ENCODE results near the gene CX3CR1.

The CX3CR1 gene

GRCh38 chr3:39313289-39313688, 33.5 kb upstream of the CX3CR1 start:
- no peak for DNase-seq
- H3K4me3 Mint-ChIP-seq: no peak overlapping the region
- peaks cover 11% of the 10 kb centered on the region for H3K9me3 Mint-ChIP-seq
- H3K27me3 Mint-ChIP-seq: peaks cover 19% of the 10 kb centered on the region
- H3K36me3 Mint-ChIP-seq: peaks cover 4% of the 10 kb centered on the region
- peaks cover 2% of the 10 kb centered on the region for H3K4me1 Mint-ChIP-seq
- CTCF ChIA-PET: no interaction called here
- H3K27ac Mint-ChIP-seq: no peak overlapping the region

GRCh38 chr3:39302178-39302577, 22.3 kb upstream of the CX3CR1 start:
- DNase-seq: no peak
- H3K27ac Mint-ChIP-seq: no peak overlapping the region
- peaks cover 39% of the 10 kb centered on the region for H3K27me3 Mint-ChIP-seq
- CTCF ChIA-PET: interaction anchor here (0.9 to 4.3 kb wide), 3 partner anchors 10 to 109 kb away, joined by 3 to 19 read pairs (median 3); no protein-coding TSS in a partner anchor
- H3K9me3 Mint-ChIP-seq: peaks cover 36% of the 10 kb centered on the region
- H3K4me3 Mint-ChIP-seq: no peak overlapping the region
- peaks cover 2% of the 10 kb centered on the region for H3K36me3 Mint-ChIP-seq
- H3K4me1 Mint-ChIP-seq: no peaks in the 10 kb centered on the region

- CTCF ChIA-PET: interaction anchor here (0.8 kb wide), 1 partner anchor 79 kb away, joined by 3 read pairs; no protein-coding TSS in a partner anchor
- H3K27ac Mint-ChIP-seq: no peak overlapping the region
- H3K4me1 Mint-ChIP-seq: peaks cover 9% of the 10 kb centered on the region
- peaks cover 19% of the 10 kb centered on the region for H3K27me3 Mint-ChIP-seq
- no peak for DNase-seq
- H3K9me3 Mint-ChIP-seq: peaks cover 34% of the 10 kb centered on the region
- peaks cover 2% of the 10 kb centered on the region for H3K36me3 Mint-ChIP-seq
- H3K4me3 Mint-ChIP-seq: no peak overlapping the region
These were observed 19.4 kb upstream of the CX3CR1 start for GRCh38 chr3:39299279-39299678.

GRCh38 chr3:39296197-39297077, 16.6 kb upstream of the CX3CR1 start:
- no peak overlapping the region for H3K27ac Mint-ChIP-seq
- peaks cover 2% of the 10 kb centered on the region for H3K36me3 Mint-ChIP-seq
- H3K9me3 Mint-ChIP-seq: peaks cover 29% of the 10 kb centered on the region
- H3K27me3 Mint-ChIP-seq: peaks cover 19% of the 10 kb centered on the region
- DNase-seq: no peak
- H3K4me1 Mint-ChIP-seq: peaks cover 18% of the 10 kb centered on the region
- H3K4me3 Mint-ChIP-seq: no peak overlapping the region
- CTCF ChIA-PET: interaction anchor here (1.2 to 13.4 kb wide), 4 partner anchors 8 to 108 kb away, joined by 3 to 358 read pairs (median 72); partner anchors contain the start of gene XIRP1

GRCh38 chr3:39295184-39295775, 15.4 kb upstream of the CX3CR1 start:
- Mint-ChIP-seq H3K4me1 (peaks cover 23% of the 10 kb centered on the region), H3K4me3 (no peak overlapping the region), H3K27me3 (peaks cover 17% of the 10 kb centered on the region), H3K36me3 (peaks cover 2% of the 10 kb centered on the region), H3K27ac (no peak overlapping the region), H3K9me3 (peaks cover 23% of the 10 kb centered on the region)
- CTCF ChIA-PET: interaction anchor here (0.9 to 13.4 kb wide), 4 partner anchors 63 to 239 kb away, joined by 3 to 358 read pairs (median 70); partner anchors contain the start of gene XIRP1
- DNase-seq: no peak

- Mint-ChIP-seq H3K4me1 (peaks cover 28% of the 10 kb centered on the region), H3K27ac (peak overlapping the region; percentile 74), H3K27me3 (peaks cover 11% of the 10 kb centered on the region), H3K36me3 (peaks cover 2% of the 10 kb centered on the region), H3K4me3 (no peak overlapping the region), H3K9me3 (peaks cover 16% of the 10 kb centered on the region)
- peak; percentile 35 for DNase-seq
- CTCF ChIA-PET: interaction anchor here (0.9 to 13.4 kb wide), 3 partner anchors 83 to 238 kb away, joined by 3 to 358 read pairs (median 138); partner anchors contain the start of gene XIRP1
These were observed 14.8 kb upstream of the CX3CR1 start for GRCh38 chr3:39294446-39295183.

GRCh38 chr3:39292961-39293360, 13.1 kb upstream of the CX3CR1 start:
- CTCF ChIA-PET: interaction anchor here (0.8 to 13.4 kb wide), 29 partner anchors 10 to 200 kb away, joined by 3 to 358 read pairs (median 7); partner anchors contain the start of genes CCR8, CX3CR1, GORASP1 and TTC21A
- peaks cover 2% of the 10 kb centered on the region for H3K9me3 Mint-ChIP-seq
- no peak overlapping the region for H3K4me3 Mint-ChIP-seq
- H3K27me3 Mint-ChIP-seq: peaks cover 7% of the 10 kb centered on the region
- no peaks in the 10 kb centered on the region for H3K36me3 Mint-ChIP-seq
- no peak overlapping the region for H3K27ac Mint-ChIP-seq
- DNase-seq: no peak
- peaks cover 42% of the 10 kb centered on the region for H3K4me1 Mint-ChIP-seq

- Mint-ChIP-seq H3K4me1 (peaks cover 42% of the 10 kb centered on the region), H3K36me3 (no peaks in the 10 kb centered on the region), H3K27ac (no peak overlapping the region), H3K4me3 (no peak overlapping the region), H3K27me3 (peaks cover 3% of the 10 kb centered on the region), H3K9me3 (no peaks in the 10 kb centered on the region)
- CTCF ChIA-PET: interaction anchor here (0.6 to 13.4 kb wide), 61 partner anchors 9 to 767 kb away, joined by 3 to 358 read pairs (median 5); partner anchors contain the start of genes CCR8, CX3CR1, GORASP1 and TTC21A
- DNase-seq: peak; percentile 83
These were observed 12.1 kb upstream of the CX3CR1 start for GRCh38 chr3:39291903-39292329.

- peaks cover 42% of the 10 kb centered on the region for H3K4me1 Mint-ChIP-seq
- CTCF ChIA-PET: interaction anchor here (0.8 to 13.4 kb wide), 21 partner anchors 8 to 290 kb away, joined by 3 to 358 read pairs (median 4); partner anchors contain the start of genes CX3CR1, GORASP1, TTC21A and XIRP1
- no peaks in the 10 kb centered on the region for H3K9me3 Mint-ChIP-seq
- H3K4me3 Mint-ChIP-seq: no peak overlapping the region
- H3K27me3 Mint-ChIP-seq: peaks cover 3% of the 10 kb centered on the region
- no peak for DNase-seq
- H3K36me3 Mint-ChIP-seq: no peaks in the 10 kb centered on the region
- no peak overlapping the region for H3K27ac Mint-ChIP-seq
These were observed 10.4 kb upstream of the CX3CR1 start for GRCh38 chr3:39290255-39290654.

GRCh38 chr3:39289107-39289506, 9.3 kb upstream of the CX3CR1 start:
- no peak for DNase-seq
- CTCF ChIA-PET: interaction anchor here (0.7 to 13.4 kb wide), 45 partner anchors 8 to 768 kb away, joined by 3 to 358 read pairs (median 6); partner anchors contain the start of genes CX3CR1 and XIRP1
- peaks cover 3% of the 10 kb centered on the region for H3K27me3 Mint-ChIP-seq
- H3K36me3 Mint-ChIP-seq: no peaks in the 10 kb centered on the region
- H3K9me3 Mint-ChIP-seq: no peaks in the 10 kb centered on the region
- H3K4me1 Mint-ChIP-seq: peaks cover 39% of the 10 kb centered on the region
- no peak overlapping the region for H3K4me3 Mint-ChIP-seq
- no peak overlapping the region for H3K27ac Mint-ChIP-seq

- Mint-ChIP-seq H3K27ac (no peak overlapping the region), H3K36me3 (no peaks in the 10 kb centered on the region), H3K27me3 (peaks cover 3% of the 10 kb centered on the region), H3K9me3 (no peaks in the 10 kb centered on the region), H3K4me3 (no peak overlapping the region), H3K4me1 (peaks cover 39% of the 10 kb centered on the region)
- CTCF ChIA-PET: interaction anchor here (0.7 to 13.4 kb wide), 55 partner anchors 9 to 767 kb away, joined by 3 to 358 read pairs (median 5); partner anchors contain the start of genes CX3CR1 and XIRP1
- DNase-seq: peak; percentile 90
These were observed 8.5 kb upstream of the CX3CR1 start for GRCh38 chr3:39288300-39288808.

GRCh38 chr3:39287216-39288164, 7.7 kb upstream of the CX3CR1 start:
- H3K27ac Mint-ChIP-seq: no peak overlapping the region
- H3K27me3 Mint-ChIP-seq: peaks cover 4% of the 10 kb centered on the region
- H3K36me3 Mint-ChIP-seq: no peaks in the 10 kb centered on the region
- peaks cover 39% of the 10 kb centered on the region for H3K4me1 Mint-ChIP-seq
- CTCF ChIA-PET: interaction anchor here (0.6 to 13.4 kb wide), 49 partner anchors 8 to 766 kb away, joined by 3 to 358 read pairs (median 6); partner anchors contain the start of genes CX3CR1 and XIRP1
- H3K9me3 Mint-ChIP-seq: no peaks in the 10 kb centered on the region
- no peak overlapping the region for H3K4me3 Mint-ChIP-seq
- no peak for DNase-seq
